H1 (cell line): ENCODE measurements around the gene KCTD8. TPM values are rescaled to one million over a fixed set of nuclear protein-coding genes. Genes with fewer than 3 reads are reported as not detected.

Experiments used
- CREB1 ChIP-seq: IDR thresholded peaks from 2 replicates; pipeline ENCODE4 v1.6.1; 2012; ENCODE audit warnings: inconsistent platforms
- EP300 ChIP-seq, 2 experiments: IDR thresholded peaks; 1 replicate in 1 of 2; 2 replicates in 1 of 2; pipeline ENCODE4 v1.6.1; 2011 to 2012; ENCODE audit warnings: low read depth in 2 of 2, low read length in 2 of 2, mild to moderate bottlenecking in 2 of 2, borderline replicate concordance in 1 of 2, inconsistent platforms in 1 of 2, moderate library complexity in 1 of 2
- KDM4A ChIP-seq: IDR thresholded peaks from one replicate; pipeline ENCODE4 v1.7.1; 2012; ENCODE audit warnings: low read depth, mild to moderate bottlenecking, moderate library complexity, low read length, inconsistent platforms; ENCODE audit not compliant: severe bottlenecking
- KDM5A ChIP-seq: fragments of 200-600 bp; IDR thresholded peaks from 2 replicates; pipeline ENCODE4 v1.7.1; 2012; ENCODE audit warnings: mild to moderate bottlenecking, low read length, inconsistent platforms, mixed read lengths
- PHF8 ChIP-seq: fragments of 200-600 bp; sonication (generic); conservative IDR thresholded peaks from 2 replicates; pipeline ENCODE4 v1.7.1; 2012; ENCODE audit warnings: low read depth, mild to moderate bottlenecking, inconsistent platforms, low read length, moderate library complexity
- RNF2 ChIP-seq: fragments of 200-900, 300-1000 bp; sonication (generic); IDR thresholded peaks from 2 replicates; pipeline ENCODE4 v1.7.1; 2016; ENCODE audit warnings: borderline replicate concordance, low read depth, mild to moderate bottlenecking, antibody characterized with exemption, low read length; ENCODE audit not compliant: poor library complexity, severe bottlenecking; ENCODE audit errors: missing control alignments
- SIN3A ChIP-seq, 2 experiments: IDR thresholded peaks in 1 of 2; conservative IDR thresholded peaks in 1 of 2; 2 replicates each; pipeline ENCODE4 v1.6.1; 2011 to 2012; ENCODE audit warnings: low read length in 2 of 2, improper control_type of control experiment in 1 of 2, low read depth in 1 of 2, mild to moderate bottlenecking in 1 of 2
- SUZ12 ChIP-seq: fragments of 200-600 bp; sonication (generic); IDR thresholded peaks from 2 replicates; pipeline ENCODE4 v1.6.1; 2012; ENCODE audit warnings: mild to moderate bottlenecking, inconsistent platforms, low read length, moderate library complexity, mixed read lengths
- polyA plus RNA-seq, 7 experiments: library from polyadenylated mRNA; depleted of rRNA in 3 of 7; stranded (reverse) in 5 of 7; unstranded in 2 of 7; fragments of >200 nt in 5 of 7; fragments of 200-250 nt in 2 of 7; gene quantifications; 1 replicate in 5 of 7; 2 replicates in 1 of 7; 4 replicates in 1 of 7; pipeline versions ENCODE4 v1.2.1 to v1.2.3, GENCODE V29; 2011 to 2013; ENCODE audit warnings: missing spikeins in 2 of 7, mixed read lengths in 2 of 7
- total RNA-seq: library from RNA; stranded (reverse); fragmentation: NEBNext Ultra II Directional; extraction: Animal tissue kit (Norgen Biotek cat#: 25700); gene quantifications from 2 replicates; pipeline ENCODE4 v1.2.1, GENCODE V29; 2021
- TF ChIP-seq, protein P1 (sequence below): IDR thresholded peaks from 2 replicates; pipeline ENCODE4 v1.6.1; 2012; ENCODE audit warnings: inconsistent platforms
- TF ChIP-seq, protein P2 (sequence below): IDR thresholded peaks from 2 replicates; pipeline ENCODE4 v1.6.1; 2012; ENCODE audit warnings: inconsistent platforms

KCTD8 gene
- total and polyA plus RNA-seq, 2 of the 8 experiments (the other 6 are each of a cell fraction or from before 2014, with no cell fraction given), result 2.9 to 3.7 TPM

- TF ChIP-seq, protein P1, sequence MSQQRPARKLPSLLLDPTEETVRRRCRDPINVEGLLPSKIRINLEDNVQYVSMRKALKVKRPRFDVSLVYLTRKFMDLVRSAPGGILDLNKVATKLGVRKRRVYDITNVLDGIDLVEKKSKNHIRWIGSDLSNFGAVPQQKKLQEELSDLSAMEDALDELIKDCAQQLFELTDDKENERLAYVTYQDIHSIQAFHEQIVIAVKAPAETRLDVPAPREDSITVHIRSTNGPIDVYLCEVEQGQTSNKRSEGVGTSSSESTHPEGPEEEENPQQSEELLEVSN, result peak; percentile 68; the same call in 1 of the 2 replicates
- TF ChIP-seq SIN3A (conservative IDR thresholded peaks at IDR 0.05 in 1 of 2, IDR thresholded peaks at IDR 0.05 in 1 of 2; ENCODE audit: low read depth in 1 of 2, low read length in 2 of 2), result 0 out of 4 replicates have a peak, but pooled peaks of 1 of the 2 experiments have one; percentile 46
- TF ChIP-seq KDM5A, result no peak
- peak; percentile 42; the same call in 1 of the 2 replicates for TF ChIP-seq PHF8
- TF ChIP-seq RNF2, result peak; percentile 31
- TF ChIP-seq KDM4A, result peak; percentile 78
- TF ChIP-seq CREB1, result peak; percentile 70
- no peak for TF ChIP-seq EP300 (IDR thresholded peaks at IDR 0.05; ENCODE audit: borderline replicate concordance in 1 of 2, low read depth in 2 of 2, low read length in 2 of 2)
- TF ChIP-seq SUZ12, result 0 out of 2 replicates have a peak, but pooled peaks have one; percentile 36
- TF ChIP-seq, protein P2, sequence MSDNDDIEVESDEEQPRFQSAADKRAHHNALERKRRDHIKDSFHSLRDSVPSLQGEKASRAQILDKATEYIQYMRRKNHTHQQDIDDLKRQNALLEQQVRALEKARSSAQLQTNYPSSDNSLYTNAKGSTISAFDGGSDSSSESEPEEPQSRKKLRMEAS, result peak; percentile 89
Measured at GRCh38 chr4:44447563-44448504, 775 bp downstream of the KCTD8 start (continued).
